ENCODE results near the gene SPINDOC. TPM values are rescaled to one million over a fixed set of nuclear protein-coding genes. Genes with fewer than 3 reads are reported as not detected.

Gene SPINDOC
- total RNA-seq, 1 experiment from 2014 or later = 121 TPM

- Mint-ChIP-seq H3K27ac (no peak overlapping the region), H3K4me3 (no peak overlapping the region), H3K4me1 (peaks cover 0 to 4% of the 10 kb centered on the region in 2 experiments; a peak in 1 of 4 replicates), H3K36me3 (ENCODE audit: insufficient read depth in 1 of 3, low read depth in 3 of 3) (peaks cover 0 to 3% (median 3%) of the 10 kb centered on the region in 3 experiments; a peak in 2 of 7 replicates), H3K27me3 (ENCODE audit: low read depth) (no peaks in the 10 kb centered on the region), H3K9me3 (peaks cover 4 to 10% of the 10 kb centered on the region in 2 experiments; a peak in 4 of 5 replicates)
- no peak for DNase-seq
- Histone ChIP-seq H3K14ac (ENCODE audit: insufficient read depth, low read length) (no peak overlapping the region), H3T11ph (ENCODE audit: low read length) (no peak overlapping the region), H2BK20ac (ENCODE audit: low read depth, low read length, poor library complexity, severe bottlenecking) (no peak overlapping the region), H3K9ac (ENCODE audit: extremely low read depth, insufficient read length, low read length) (no peak overlapping the region), H2AK5ac (ENCODE audit: insufficient read length, low read length) (no peak overlapping the region), H3K4me2 (ENCODE audit: insufficient read depth, insufficient read length, low read length) (no peak overlapping the region), H3K56ac (ENCODE audit: insufficient read length, low read depth, low read length) (no peak overlapping the region), H4K91ac (ENCODE audit: insufficient read length, low read depth, low read length) (no peak overlapping the region), H3K23me2 (ENCODE audit: insufficient read length, low read depth, low read length, poor library complexity, severe bottlenecking) (no peaks in the 10 kb centered on the region), H2BK12ac (ENCODE audit: insufficient read length, low read depth, low read length) (no peak overlapping the region), H3K27me3 (ENCODE audit: insufficient read depth, low read length) (no peaks in the 10 kb centered on the region), H3K27ac (ENCODE audit: insufficient read length, low read depth, low read length) (no peak overlapping the region), H4K5ac (ENCODE audit: insufficient read length, low read depth, low read length) (no peak overlapping the region), H3K79me1 (ENCODE audit: insufficient read depth, low read depth, low read length, poor library complexity, severe bottlenecking) (no peaks in the 10 kb centered on the region), H4K8ac (replicated peaks; ENCODE audit: insufficient read length, low read depth, low read length) (no peak overlapping the region), H3K18ac (ENCODE audit: insufficient read length, low read depth, low read length) (no peak overlapping the region), H2BK5ac (ENCODE audit: insufficient read length, low read length) (no peak overlapping the region), H3K23ac (ENCODE audit: insufficient read length, low read depth, low read length) (no peak overlapping the region), H3K4me1 (ENCODE audit: insufficient read depth, low read length) (no peaks in the 10 kb centered on the region), H2BK15ac (ENCODE audit: low read depth, low read length) (no peak overlapping the region), H2AFZ (ENCODE audit: low read length) (no peak overlapping the region), H3K9me3 (ENCODE audit: control insufficient read depth, low read depth, low read length) (no peaks in the 10 kb centered on the region), H2BK120ac (ENCODE audit: low read depth, low read length, poor library complexity, severe bottlenecking) (no peak overlapping the region), H3K4ac (ENCODE audit: low read depth, low read length) (no peak overlapping the region), H3K79me2 (ENCODE audit: insufficient read depth, low read length) (no peaks in the 10 kb centered on the region), H4K20me1 (ENCODE audit: control insufficient read depth, insufficient read depth, insufficient read length) (no peaks in the 10 kb centered on the region)
- WGBS (ENCODE audit: extremely low coverage, insufficient read length, low lambda C conversion rate) = no CpG with 5 or more reads among the region's 5 CpGs
- TF ChIP-seq, protein P1, sequence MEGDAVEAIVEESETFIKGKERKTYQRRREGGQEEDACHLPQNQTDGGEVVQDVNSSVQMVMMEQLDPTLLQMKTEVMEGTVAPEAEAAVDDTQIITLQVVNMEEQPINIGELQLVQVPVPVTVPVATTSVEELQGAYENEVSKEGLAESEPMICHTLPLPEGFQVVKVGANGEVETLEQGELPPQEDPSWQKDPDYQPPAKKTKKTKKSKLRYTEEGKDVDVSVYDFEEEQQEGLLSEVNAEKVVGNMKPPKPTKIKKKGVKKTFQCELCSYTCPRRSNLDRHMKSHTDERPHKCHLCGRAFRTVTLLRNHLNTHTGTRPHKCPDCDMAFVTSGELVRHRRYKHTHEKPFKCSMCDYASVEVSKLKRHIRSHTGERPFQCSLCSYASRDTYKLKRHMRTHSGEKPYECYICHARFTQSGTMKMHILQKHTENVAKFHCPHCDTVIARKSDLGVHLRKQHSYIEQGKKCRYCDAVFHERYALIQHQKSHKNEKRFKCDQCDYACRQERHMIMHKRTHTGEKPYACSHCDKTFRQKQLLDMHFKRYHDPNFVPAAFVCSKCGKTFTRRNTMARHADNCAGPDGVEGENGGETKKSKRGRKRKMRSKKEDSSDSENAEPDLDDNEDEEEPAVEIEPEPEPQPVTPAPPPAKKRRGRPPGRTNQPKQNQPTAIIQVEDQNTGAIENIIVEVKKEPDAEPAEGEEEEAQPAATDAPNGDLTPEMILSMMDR (conservative IDR thresholded peaks at IDR 0.05) = no peak
These were observed 12.3 kb upstream of the SPINDOC start for GRCh38 chr11:63800921-63801320.

Data from H9 (cell line).